ENCODE results near the gene KRT6B. TPM values are rescaled to one million over a fixed set of nuclear protein-coding genes. Genes with fewer than 3 reads are reported as not detected.

Gene KRT6B
- total and polyA plus RNA-seq, 2 experiments from 2014 or later = not detected

- TF ChIP-seq ZNF462 (CRISPR knock-in tag; IDR thresholded peaks at IDR 0.05) (no peak), ZNF331 (CRISPR knock-in tag; IDR thresholded peaks at IDR 0.05; ENCODE audit: low read depth) (no peak), ETS1 (IDR thresholded peaks at IDR 0.05) (no peak), STAT1 (IDR thresholded peaks at IDR 0.05; ENCODE audit: unreplicated experiment) (no peak), CREB1 (CRISPR knock-in tag; IDR thresholded peaks at IDR 0.05; ENCODE audit: low read depth) (no peak)
Measured at GRCh38 chr12:52474212-52474611, 22.3 kb upstream of the KRT6B start (continued).

- no peaks in the 10 kb centered on the region for H3F3A ChIP-seq (replicated peaks; ENCODE audit: low read depth)
- Mint-ChIP-seq H3K4me1 (no peaks in the 10 kb centered on the region), H3K27me3 (ENCODE audit: insufficient read depth, low read depth, poor library complexity) (peaks cover 1% of the 10 kb centered on the region)
- TF ChIP-seq ZNF462 (CRISPR knock-in tag; IDR thresholded peaks at IDR 0.05) (no peak), ZNF114 (CRISPR knock-in tag; IDR thresholded peaks at IDR 0.05) (no peak), CTCF (conservative IDR thresholded peaks at IDR 0.05; ENCODE audit: low read depth in 2 of 2) (no peak)
Measured at GRCh38 chr12:52473768-52474167, 21.8 kb upstream of the KRT6B start, which contains the start of gene KRT6C. KRT6C (minus strand) TSS chr12:52473805; CDS start chr12:52473737, 68 bp downstream.

More at GRCh38 chr12:52473768-52474167, 21.8 kb upstream of the KRT6B start, which contains the start of gene KRT6C:
- H3K4me3 Mint-ChIP-seq = no peak within 1 kb of the TSS
- no peak within 1 kb of the TSS for H3K27ac Mint-ChIP-seq
- H3K9me3 Mint-ChIP-seq = peaks cover 26% of the 10 kb centered on the region
- H3K4me3 ChIP-seq = no peak within 1 kb of the TSS
- no peak within 1 kb of the TSS for H2AFZ ChIP-seq
- H3K4me2 ChIP-seq = no peak within 1 kb of the TSS
- H3K79me2 ChIP-seq (replicated peaks; ENCODE audit: insufficient read depth) = no peaks in the 10 kb centered on the region
- H3K9me2 ChIP-seq (ENCODE audit: insufficient read depth) = peaks cover 6% of the 10 kb centered on the region; the same call in 1 of the 2 replicates
- ATAC-seq (no peak), DNase-seq (ENCODE audit: low spot score) (no peak)
- H4K20me1 ChIP-seq (replicated peaks; ENCODE audit: insufficient read depth) = no peaks in the 10 kb centered on the region
- no peak within 1 kb of the TSS for H3K27ac ChIP-seq (ENCODE audit: low read depth)
- no peaks in the 10 kb centered on the region for H3K27me3 ChIP-seq (ENCODE audit: insufficient read depth)
- no peaks in the 10 kb centered on the region for H3K4me1 ChIP-seq (ENCODE audit: insufficient read depth)
- no peaks in the 10 kb centered on the region; the same call in 2 of the 3 replicates for H3K36me3 Mint-ChIP-seq (ENCODE audit: low read depth)
- no peaks in the 10 kb centered on the region for H3K36me3 ChIP-seq (ENCODE audit: insufficient read depth)
